ENCODE measurements around the gene S100A2.
"Not testable (repeated sequence)": the region's sequence is repeated elsewhere in the genome, so short reads cannot be mapped to it uniquely, and the experiment has no call there.

The S100A2 gene

DNA sequence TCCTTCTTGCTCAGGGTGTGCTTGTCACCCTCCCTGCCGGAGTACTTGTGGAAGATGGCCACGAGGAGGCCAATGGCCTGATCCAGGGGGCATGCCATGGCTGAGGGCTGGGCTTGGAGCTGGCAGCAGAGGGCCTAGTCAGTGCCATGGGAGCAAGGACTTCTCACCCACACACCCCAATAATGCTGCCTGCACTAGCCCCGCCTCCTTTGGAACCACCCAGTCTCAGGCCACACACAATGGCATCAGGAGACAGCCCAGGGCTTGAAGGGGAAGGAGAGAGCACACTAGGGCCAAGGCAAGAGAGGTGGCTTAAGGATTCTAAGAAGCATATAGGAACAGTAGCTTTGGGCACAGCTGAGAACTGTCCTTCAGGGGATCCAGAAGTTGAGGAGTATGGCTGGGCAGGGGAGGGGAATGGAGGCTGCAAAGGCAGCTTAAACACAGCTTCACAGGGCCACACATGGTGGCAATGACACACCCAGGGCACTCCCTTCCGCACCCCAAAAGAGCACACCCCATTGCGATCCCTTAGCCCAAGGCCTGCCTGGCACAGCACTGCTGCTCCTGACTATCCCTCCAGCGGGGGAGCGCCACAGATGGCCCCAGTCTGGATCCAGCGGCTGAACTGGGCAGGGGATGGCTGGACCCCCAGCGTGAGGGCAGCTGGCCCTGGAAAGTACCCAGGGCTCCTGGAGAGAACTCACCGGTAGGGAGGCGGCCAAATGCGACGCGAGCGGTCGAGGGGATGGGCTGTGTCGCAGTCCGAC lies 30.2 kb downstream of the S100A2 start, which contains the start of gene S100A6:
TSS of gene S100A6 (minus strand) at position 750 of the 770 bp plus-strand sequence. CDS start at position 98, 652 bp downstream.
- H3K27ac Mint-ChIP-seq: peak within 1 kb of the TSS; percentile 98

DNA sequence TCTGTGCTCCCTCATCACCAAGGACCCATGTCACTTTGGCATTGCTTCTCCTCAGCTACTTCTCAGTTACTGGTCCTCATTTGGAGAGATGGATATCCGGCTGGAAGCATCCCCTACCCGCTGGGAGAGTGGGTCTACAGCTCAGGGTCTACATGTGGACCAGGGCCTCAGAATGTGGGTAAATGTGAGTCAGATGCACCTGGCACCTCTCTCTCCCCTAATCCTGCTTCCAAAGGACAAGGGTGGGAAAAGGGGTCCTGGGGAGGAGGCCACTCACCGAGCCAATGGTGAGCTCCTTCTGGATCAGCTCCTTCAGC lies 30.8 kb downstream of the S100A2 start:
- Mint-ChIP-seq H3K9me3 (no peaks in the 10 kb centered on the region), H3K4me1 (peaks cover 67% of the 10 kb centered on the region), H3K36me3 (no peaks in the 10 kb centered on the region)

More for the DNA sequence above, 30.2 kb downstream of the S100A2 start, which contains the start of gene S100A6:
- Mint-ChIP-seq H3K36me3 (no peaks in the 10 kb centered on the region), H3K27me3 (no peaks in the 10 kb centered on the region), H3K4me3 (peak within 1 kb of the TSS; percentile 90), H3K9me3 (no peaks in the 10 kb centered on the region), H3K4me1 (peaks cover 73% of the 10 kb centered on the region)

DNA sequence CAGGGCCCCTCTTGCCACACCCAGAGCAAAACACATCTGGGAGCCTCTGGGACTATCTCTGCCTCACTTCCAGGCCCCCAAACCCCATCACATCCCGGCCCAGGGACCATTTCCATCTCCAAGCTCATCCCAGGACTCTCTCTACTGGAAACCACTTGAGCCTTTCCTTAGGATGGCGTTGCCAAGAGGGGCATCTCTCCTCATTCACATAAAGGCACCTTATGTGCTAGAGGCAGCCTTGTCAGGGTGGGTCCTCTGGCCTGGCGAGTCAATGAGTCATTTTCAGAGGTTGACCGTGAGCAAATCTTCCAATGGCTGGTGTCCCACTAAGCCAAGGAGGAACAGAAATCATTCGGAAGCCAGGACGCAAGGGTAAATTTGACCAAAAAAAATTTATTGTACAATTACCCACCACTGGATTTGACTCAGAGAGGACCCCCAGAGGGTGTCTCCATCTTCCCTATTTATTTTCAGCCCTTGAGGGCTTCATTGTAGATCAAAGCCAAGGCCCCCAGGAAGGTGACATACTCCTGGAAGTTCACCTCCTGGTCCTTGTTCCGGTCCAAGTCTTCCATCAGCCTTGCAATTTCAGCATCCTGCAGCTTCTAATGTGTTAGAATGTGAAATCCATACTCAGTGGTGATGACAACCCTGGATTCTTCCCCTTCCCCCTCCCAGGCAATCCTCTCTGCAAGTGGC lies 31.3 kb downstream of the S100A2 start:
- Mint-ChIP-seq H3K27me3 (no peaks in the 10 kb centered on the region), H3K36me3 (no peaks in the 10 kb centered on the region), H3K4me3 (peak overlapping the region; percentile 90), H3K27ac (peak overlapping the region; percentile 95), H3K4me1 (peaks cover 62% of the 10 kb centered on the region), H3K9me3 (no peaks in the 10 kb centered on the region)

More for the DNA sequence above, 30.8 kb downstream of the S100A2 start:
- peak overlapping the region; percentile 90 for H3K4me3 Mint-ChIP-seq
- H3K27me3 Mint-ChIP-seq: no peaks in the 10 kb centered on the region
- peak overlapping the region; percentile 83 for H3K27ac Mint-ChIP-seq

GRCh38 chr1:153533689-153534201 lies 31.9 kb downstream of the S100A2 start:
- H3K4me3 Mint-ChIP-seq: peak overlapping the region; percentile 90
- peak overlapping the region; percentile 95 for H3K27ac Mint-ChIP-seq
- peaks cover 64% of the 10 kb centered on the region for H3K4me1 Mint-ChIP-seq

DNA sequence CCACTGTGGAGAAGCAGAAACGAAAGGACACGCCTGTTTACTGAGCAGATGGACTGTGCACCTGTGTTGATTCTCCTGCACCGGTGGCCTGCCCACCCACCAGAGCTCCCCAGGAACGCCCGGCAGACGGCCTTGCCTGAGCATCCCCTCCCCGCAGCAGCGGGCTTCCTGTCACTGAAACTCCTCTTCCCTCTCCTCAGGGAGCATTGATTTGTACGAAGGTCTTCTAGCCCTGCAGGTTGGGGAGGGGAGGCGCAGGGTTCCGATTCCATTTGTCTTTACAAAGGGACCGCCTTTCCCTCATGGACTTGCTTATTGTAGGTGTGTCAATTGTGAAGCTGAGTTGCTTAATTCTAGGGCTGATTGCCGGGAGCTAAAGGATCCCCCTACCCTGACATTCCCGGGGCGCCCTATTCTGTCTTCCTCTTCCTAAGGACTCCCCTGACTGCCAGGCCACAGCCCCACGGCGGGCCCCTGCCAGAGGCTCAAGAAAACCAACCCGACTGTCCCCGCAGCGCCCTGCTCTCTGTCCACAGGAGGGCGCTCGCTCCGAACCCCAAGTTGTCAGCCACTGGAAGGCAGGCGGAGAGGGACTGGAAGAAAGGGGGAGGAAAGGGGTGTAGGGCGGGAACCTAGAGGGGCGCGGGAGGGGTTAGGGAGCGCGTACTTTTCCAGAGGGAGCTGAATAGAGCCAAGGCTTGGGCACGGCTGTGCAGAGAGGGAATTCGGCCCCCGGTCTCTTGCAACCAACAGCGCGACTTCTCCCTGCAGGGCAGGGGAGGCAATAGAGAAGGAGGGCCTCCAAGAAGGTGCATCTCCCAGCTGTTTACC lies 32.7 kb downstream of the S100A2 start:
- H3K4me3 Mint-ChIP-seq: peak overlapping the region; percentile 90
- H3K4me1 Mint-ChIP-seq: peaks cover 62% of the 10 kb centered on the region
- no peaks in the 10 kb centered on the region for H3K9me3 Mint-ChIP-seq

More at GRCh38 chr1:153533689-153534201, 31.9 kb downstream of the S100A2 start:
- no peaks in the 10 kb centered on the region for H3K27me3 Mint-ChIP-seq
- H3K9me3 Mint-ChIP-seq: no peaks in the 10 kb centered on the region
- peaks cover 2% of the 10 kb centered on the region for H3K36me3 Mint-ChIP-seq

DNA sequence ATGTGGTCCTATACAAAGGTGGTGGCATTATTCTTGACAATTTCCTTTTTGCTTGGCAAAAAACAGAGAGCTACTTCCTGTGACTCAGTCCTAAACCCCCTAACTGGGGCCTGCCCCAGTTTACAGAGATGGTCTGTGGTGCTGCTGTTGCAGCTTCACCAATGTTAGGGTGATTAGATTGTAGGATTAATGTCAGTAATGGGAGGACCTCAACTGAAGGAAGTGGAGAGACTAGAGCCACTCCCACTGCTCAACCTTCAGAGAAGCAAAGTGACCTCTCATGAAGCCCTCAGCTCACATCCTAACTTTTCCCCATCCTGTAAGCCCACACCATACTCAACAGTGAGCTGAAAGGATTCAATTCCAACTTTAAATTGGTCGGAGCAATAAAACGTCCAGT lies 33.5 kb downstream of the S100A2 start:
- Mint-ChIP-seq H3K27me3 (no peaks in the 10 kb centered on the region), H3K27ac (peak overlapping the region; percentile 91), H3K4me1 (peaks cover 62% of the 10 kb centered on the region), H3K9me3 (no peaks in the 10 kb centered on the region), H3K4me3 (peak overlapping the region; percentile 79), H3K36me3 (peaks cover 2% of the 10 kb centered on the region)

More for the DNA sequence above, 32.7 kb downstream of the S100A2 start:
- Mint-ChIP-seq H3K27ac (peak overlapping the region; percentile 95), H3K36me3 (peaks cover 2% of the 10 kb centered on the region), H3K27me3 (no peaks in the 10 kb centered on the region)

DNA sequence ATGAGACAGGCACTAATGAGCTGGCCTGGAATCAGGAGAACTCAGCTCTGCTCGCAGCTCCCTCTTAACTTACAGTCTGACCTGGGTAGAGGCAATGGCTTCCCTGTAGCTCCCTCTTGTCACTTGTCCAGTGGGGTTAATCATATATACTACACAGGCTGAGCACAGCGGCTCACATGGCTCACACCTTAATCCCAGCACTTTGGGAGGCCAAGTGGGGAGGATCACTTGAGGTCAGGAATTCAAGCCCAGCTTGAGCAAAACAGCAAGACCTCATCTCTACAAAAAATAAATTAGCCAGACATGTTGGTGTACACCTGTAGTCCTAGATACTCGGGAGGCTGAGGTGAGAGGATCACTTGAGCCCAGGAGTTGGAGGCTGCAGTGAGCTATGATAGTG lies 34.0 kb downstream of the S100A2 start:
- Mint-ChIP-seq H3K4me1 (peaks cover 59% of the 10 kb centered on the region), H3K9me3 (no peaks in the 10 kb centered on the region), H3K27ac (peak overlapping the region; percentile 76), H3K27me3 (no peaks in the 10 kb centered on the region), H3K36me3 (peaks cover 2% of the 10 kb centered on the region), H3K4me3 (no peak overlapping the region)

- Mint-ChIP-seq H3K4me3 (no peak overlapping the region), H3K27ac (no peak overlapping the region), H3K36me3 (peaks cover 2% of the 10 kb centered on the region), H3K27me3 (no peaks in the 10 kb centered on the region), H3K4me1 (peaks cover 24% of the 10 kb centered on the region), H3K9me3 (no peaks in the 10 kb centered on the region)
Observed at GRCh38 chr1:153527683-153528040, 38.0 kb downstream of the S100A2 start.

DNA sequence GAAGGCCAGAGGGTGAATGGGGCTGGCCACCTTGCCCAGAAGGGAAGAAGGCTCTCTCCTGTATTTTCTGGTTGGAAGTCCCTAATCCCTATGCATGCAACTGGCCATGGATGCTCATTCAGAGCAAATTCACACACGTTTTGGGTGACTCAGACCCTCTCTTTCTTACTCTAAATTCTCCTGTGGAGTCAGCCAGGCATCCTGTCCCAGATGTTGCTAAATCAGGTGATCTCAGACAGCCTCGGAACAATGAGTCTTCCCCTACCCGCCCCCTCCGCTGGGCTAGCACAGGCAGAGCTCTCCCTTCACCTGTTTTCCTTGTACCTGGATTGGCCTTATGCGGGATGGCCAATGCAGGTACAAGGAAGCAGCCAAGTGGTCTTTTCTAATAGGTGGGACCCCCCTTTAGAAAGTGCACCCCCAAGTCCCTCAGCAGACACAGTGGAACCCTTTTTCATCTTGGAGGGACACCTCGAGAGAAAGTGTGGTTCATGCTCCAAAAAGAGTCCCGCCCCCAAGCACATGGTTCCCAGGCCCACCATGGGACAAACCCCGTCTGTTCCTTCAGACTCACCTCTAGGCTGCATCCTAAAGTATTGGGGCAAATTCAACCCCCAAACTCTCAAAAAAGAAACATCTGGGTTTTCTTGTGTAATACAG lies 38.5 kb downstream of the S100A2 start:
- Mint-ChIP-seq H3K27ac (no peak overlapping the region), H3K27me3 (no peaks in the 10 kb centered on the region), H3K36me3 (peaks cover 2% of the 10 kb centered on the region), H3K4me1 (peaks cover 19% of the 10 kb centered on the region), H3K4me3 (no peak overlapping the region), H3K9me3 (no peaks in the 10 kb centered on the region)

DNA sequence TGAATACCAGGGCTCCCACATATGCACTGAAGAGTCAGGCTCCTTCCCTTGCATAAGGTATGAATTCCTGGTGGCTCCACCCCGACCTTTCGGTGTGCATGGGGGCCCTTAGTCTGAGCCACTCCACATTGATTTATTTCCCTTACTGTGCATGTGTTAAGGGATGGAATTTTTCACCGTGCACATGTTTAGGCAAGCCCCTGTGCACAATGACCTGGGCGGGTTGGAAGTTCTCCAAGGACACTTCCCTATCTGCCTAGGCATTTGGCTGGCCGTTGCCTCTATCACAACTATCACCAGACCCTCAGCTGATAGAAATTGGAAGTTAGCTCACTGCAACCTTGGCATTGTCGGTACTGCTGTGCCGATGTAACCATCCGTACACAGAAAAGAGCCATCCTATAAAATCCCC lies 39.5 kb downstream of the S100A2 start:
- no peak overlapping the region for H3K4me3 Mint-ChIP-seq
- H3K27ac Mint-ChIP-seq: no peak overlapping the region
- no peaks in the 10 kb centered on the region for H3K27me3 Mint-ChIP-seq

GRCh38 chr1:153525088-153525728 lies 40.4 kb downstream of the S100A2 start:
- no peaks in the 10 kb centered on the region for H3K27me3 Mint-ChIP-seq
- peaks cover 2% of the 10 kb centered on the region for H3K36me3 Mint-ChIP-seq
- no peak overlapping the region for H3K27ac Mint-ChIP-seq
- H3K9me3 Mint-ChIP-seq: no peaks in the 10 kb centered on the region
- peaks cover 5% of the 10 kb centered on the region for H3K4me1 Mint-ChIP-seq
- no peak overlapping the region for H3K4me3 Mint-ChIP-seq

More for the DNA sequence above, 39.5 kb downstream of the S100A2 start:
- H3K36me3 Mint-ChIP-seq: peaks cover 2% of the 10 kb centered on the region
- no peaks in the 10 kb centered on the region for H3K9me3 Mint-ChIP-seq
- H3K4me1 Mint-ChIP-seq: peaks cover 9% of the 10 kb centered on the region

- not testable (repeated sequence) for H3K27me3 Mint-ChIP-seq, H3K4me3 Mint-ChIP-seq, H3K27ac Mint-ChIP-seq, H3K36me3 Mint-ChIP-seq, H3K4me1 Mint-ChIP-seq, H3K9me3 Mint-ChIP-seq
Observed at GRCh38 chr1:153522353-153523048, 43.1 kb downstream of the S100A2 start.

GRCh38 chr1:153521808-153522207 lies 43.8 kb downstream of the S100A2 start:
- not testable (repeated sequence) for H3K4me1 Mint-ChIP-seq, H3K9me3 Mint-ChIP-seq, H3K36me3 Mint-ChIP-seq, H3K27ac Mint-ChIP-seq, H3K27me3 Mint-ChIP-seq, H3K4me3 Mint-ChIP-seq

DNA sequence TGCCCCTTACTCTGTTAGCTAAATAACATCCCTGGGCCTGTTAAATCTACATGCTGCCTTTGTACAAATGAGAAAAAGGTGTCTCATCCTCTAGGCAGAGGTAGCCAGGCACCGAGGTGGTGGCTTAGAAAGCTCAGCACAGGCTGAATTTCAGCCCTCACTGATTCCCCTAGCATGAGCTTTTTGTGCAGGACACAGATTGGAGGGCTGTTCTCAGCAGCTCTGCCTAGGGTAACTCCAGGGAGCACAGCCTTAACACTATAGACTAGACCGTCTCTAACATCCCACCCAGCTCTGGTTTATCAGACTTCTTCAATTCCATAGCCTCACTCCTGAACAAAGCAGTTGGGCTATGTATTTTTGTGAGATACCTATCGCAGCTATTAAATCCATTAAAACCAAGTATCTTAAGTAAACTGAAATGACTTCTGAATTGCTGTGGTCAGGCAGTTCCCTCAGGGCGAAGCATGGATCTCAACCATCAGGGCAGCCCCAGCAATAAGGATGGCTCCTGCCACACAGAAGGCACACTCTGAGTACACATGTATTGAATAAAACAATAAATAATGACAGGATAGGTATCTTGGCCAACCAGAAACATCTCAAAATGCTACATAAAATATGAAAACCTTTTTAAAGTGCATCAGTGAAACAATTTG lies 44.7 kb downstream of the S100A2 start:
- H3K27ac Mint-ChIP-seq: no peak overlapping the region
- H3K9me3 Mint-ChIP-seq: no peaks in the 10 kb centered on the region
- H3K4me1 Mint-ChIP-seq: no peaks in the 10 kb centered on the region
- no peaks in the 10 kb centered on the region for H3K27me3 Mint-ChIP-seq
- H3K4me3 Mint-ChIP-seq: no peak overlapping the region
- no peaks in the 10 kb centered on the region for H3K36me3 Mint-ChIP-seq
